HG02938 (cell line): ENCODE data around the gene KCNMA1.
"Not testable (repeated sequence)": the region's sequence is repeated elsewhere in the genome, so short reads cannot be mapped to it uniquely, and the experiment has no call there.

Source experiments
- ATAC-seq: cut with Tn5 transposase; IDR thresholded peaks from one replicate; pipeline ENCODE4 v1.9.1; 2021; ENCODE audit warnings: mild to moderate bottlenecking, moderate library complexity; ENCODE audit not compliant: unreplicated experiment

KCNMA1 gene

GRCh38 chr10:77588886-77589285 is 48.7 kb downstream of the KCNMA1 start:
- ATAC-seq = no peak

GRCh38 chr10:77587416-77587790 is 50.2 kb downstream of the KCNMA1 start:
- ATAC-seq = no peak

DNA sequence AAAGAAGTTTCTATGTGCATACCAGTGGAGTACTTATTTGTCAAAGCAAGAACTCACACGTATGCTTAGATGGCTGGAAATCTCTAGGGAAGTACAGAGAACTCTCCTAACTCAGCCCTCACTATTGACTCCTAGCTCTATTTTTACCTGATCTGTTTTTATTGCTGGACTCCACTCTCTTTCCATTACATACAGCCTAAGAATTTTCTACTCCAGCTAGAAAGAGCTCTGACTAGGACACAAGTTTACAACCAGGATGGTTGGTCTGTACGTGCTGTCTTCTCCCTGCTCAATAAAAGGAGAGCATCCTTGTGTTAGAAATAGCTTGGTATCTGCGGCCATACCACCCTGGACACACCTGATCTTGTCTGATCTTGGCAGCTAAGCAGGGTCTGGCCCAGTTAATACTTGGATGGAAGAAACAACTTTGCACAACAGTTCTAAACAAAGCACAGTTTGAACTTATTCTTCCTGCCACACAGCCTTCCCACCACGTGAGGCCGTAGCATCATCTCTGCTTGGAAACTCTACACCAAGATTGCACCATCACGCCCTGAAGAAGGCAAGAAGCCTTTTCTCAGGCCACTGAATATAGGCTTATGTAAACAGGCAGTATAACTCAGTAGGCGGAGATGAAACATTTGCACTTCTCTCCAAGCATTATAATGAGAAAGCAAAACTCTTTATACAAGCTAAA is 50.7 kb downstream of the KCNMA1 start:
- no peak for ATAC-seq

GRCh38 chr10:77584938-77585337 is 52.7 kb downstream of the KCNMA1 start:
- no peak for ATAC-seq

GRCh38 chr10:77583527-77583926 is 54.1 kb downstream of the KCNMA1 start:
- no peak for ATAC-seq

DNA sequence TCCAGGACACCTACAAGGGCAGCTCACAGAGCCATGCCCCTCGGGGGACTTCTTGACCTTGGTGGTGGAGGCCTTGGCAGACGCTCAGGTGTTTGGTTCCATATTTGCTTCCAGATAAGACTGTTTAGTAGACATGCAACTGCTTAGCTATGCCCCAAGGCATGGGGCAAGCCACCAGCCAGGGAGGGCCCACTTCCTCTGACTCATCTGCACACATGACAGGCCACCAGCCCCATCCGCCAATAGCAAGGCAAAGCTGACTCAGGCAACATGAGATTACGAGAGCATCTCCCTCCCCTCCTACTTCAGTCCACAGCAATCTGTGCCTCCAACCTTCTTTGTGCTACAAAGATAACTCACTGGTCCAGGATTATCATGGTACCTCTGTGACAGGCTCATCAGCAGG is 54.9 kb downstream of the KCNMA1 start:
- ATAC-seq = no peak

GRCh38 chr10:77581738-77582137 is 55.9 kb downstream of the KCNMA1 start:
- no peak for ATAC-seq

DNA sequence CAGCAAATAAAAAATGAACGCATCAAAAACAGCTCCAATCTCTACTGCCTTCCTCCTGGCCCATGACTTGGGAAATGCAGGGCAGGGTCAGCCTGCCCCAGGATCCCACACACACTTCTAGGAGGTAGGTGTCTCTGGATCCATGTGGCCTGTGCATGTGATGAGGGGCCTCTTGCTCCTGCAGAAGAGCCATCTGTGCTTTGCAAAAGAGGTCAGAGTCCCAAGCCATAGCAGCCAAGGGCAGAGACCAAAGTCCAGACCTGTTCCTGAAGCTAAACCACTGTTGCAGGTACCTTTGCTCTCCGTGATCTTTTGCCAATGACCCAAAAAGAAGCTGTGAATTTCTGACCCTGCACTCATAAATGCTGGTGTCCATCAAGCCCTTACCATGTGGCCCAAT is 57.1 kb downstream of the KCNMA1 start:
- no peak for ATAC-seq

DNA sequence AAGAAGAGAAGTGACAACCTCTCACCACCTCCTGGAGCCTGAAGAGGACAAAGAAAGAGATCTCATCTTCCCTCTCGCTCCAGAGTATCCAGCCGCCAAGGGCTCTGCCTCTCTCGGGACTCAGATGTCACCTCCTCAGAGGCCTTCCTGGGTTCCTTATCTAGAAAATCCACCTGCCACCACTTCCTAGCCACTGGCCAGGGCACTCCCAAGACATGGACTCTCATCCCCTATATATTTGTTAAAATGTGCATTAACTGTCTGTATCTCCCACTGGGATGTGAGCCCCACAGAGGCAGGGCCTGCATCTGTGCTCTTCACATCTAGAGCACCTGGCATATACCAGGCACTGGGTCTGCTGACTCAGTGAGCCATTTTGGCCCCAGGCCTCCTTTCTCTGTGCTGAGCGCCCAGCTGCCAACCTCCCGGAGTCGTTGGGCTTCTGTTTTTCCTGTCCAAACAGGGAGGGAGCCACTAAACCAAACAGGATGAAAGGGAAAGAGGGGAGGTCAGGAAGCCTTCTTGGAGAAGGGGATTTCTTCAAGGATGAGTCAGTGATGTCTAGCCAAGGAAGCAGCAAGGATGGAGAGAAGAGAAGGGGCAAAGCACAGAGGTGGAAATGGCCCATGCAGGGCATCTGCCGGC is 58.9 kb downstream of the KCNMA1 start:
- ATAC-seq = no peak

- no peak for ATAC-seq
Observed at GRCh38 chr10:77577666-77578229, 59.9 kb downstream of the KCNMA1 start.

- ATAC-seq = no peak
Observed at GRCh38 chr10:77576444-77577032, 61.1 kb downstream of the KCNMA1 start.

DNA sequence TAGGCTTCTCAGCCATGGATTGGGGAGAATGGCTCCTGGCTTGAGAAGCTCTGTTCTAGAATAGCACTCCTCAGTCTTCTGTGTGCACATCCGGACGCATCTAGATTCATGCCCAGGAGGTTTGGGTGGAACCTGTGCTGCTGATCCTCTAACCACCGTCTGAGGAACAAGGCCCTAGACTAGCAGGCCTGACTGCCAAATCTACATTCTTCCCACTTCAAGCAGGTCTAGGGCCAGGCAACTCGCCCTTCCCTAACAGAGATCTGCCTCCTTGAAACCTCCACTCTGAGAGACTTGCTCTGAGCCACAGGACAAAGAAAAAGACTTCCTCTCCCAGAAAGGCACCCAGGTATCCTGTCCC is 61.6 kb downstream of the KCNMA1 start:
- ATAC-seq = no peak

- no peak for ATAC-seq
Observed at GRCh38 chr10:77575271-77576006, 62.2 kb downstream of the KCNMA1 start.

DNA sequence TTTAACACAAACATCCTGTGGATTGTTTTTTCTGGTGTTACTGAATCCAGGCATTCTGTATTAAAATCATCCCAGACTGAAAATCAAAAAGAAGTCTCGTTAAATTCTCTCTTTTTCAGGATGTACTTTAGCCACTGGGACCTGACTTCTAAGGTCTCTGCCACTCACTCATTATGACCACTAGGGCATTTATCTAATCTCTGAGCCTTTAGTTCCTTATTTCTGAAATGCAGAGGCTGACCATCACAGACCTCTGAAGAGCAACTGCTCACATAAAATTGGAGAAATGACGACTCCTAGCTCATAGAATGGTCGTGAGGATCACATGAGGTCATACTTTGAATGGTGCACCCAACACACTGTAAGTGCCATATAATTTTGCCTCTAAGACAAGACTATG is 63.2 kb downstream of the KCNMA1 start:
- no peak for ATAC-seq

DNA sequence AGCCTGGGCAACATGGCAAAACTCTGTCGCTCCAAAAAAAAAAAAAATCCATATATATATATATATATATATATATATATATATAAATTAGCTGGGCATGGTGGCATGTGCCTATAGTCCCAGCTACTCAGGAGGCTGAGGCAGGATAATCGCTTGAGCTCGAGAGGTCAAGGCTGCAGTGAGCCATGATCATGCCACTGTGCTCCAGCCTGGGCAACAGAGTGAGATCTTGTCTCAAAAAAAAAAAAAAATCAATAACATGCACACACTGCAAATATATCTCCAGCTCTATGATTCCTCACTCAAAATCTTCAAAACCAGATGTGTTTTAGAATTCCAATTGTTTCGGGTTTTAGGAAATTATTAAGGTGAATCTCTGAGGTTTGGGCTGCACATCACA is 65.1 kb downstream of the KCNMA1 start:
- ATAC-seq = not testable (repeated sequence)

- no peak for ATAC-seq
Observed at GRCh38 chr10:77571490-77571889, 66.1 kb downstream of the KCNMA1 start.

DNA sequence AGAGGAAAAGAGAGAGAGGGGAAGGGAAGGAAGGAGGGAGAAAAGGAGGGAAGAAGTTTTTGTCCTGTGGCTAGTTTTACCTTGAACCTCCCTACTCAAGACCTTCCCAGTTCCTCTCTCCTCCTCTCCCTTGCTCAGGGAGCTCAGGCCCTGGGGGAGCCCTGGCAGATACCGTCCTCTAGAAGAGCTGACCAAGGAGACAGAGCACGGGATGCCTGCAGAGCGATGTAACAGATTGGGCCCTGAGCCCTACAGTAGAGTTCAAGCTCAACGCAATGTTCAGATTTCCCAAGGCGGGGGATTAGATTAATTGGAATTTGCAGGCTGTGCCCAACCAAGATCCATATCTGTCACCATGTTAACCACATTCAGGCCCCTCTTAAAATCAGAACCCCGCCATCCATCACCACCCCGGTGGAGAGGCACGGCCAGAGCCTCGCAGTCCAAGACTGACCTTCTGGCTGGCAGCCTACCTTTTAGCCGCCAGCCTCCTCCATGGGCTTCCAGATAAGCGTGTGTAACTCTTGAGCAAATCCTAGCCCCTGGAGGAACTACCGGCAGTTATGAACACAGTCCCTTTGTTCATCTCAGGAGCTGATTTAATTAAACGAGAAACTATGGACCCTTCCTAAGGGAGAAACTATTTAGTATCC is 70.6 kb downstream of the KCNMA1 start:
- ATAC-seq = no peak

- ATAC-seq = no peak
Observed at GRCh38 chr10:77566236-77566635, 71.4 kb downstream of the KCNMA1 start.

- ATAC-seq = no peak
Observed at GRCh38 chr10:77565590-77566023, 72.0 kb downstream of the KCNMA1 start.

GRCh38 chr10:77564731-77565589 is 72.6 kb downstream of the KCNMA1 start:
- ATAC-seq = no peak
